Nephron progenitor cell (in vitro differentiated cells): Measurements from ENCODE around the gene PRKAA2.

ENCODE experiments used
- DNase-seq: peaks from one replicate; pipeline ENCODE4 v3.0.0; 2021
- H3K27ac Mint-ChIP-seq: 2 replicates; pipeline ENCODE4 v1.8.0; 2021; ENCODE audit warnings: mild to moderate bottlenecking, moderate library complexity, mixed read lengths
- H3K27me3 Mint-ChIP-seq: 2 replicates; pipeline ENCODE4 v1.8.0; 2021; ENCODE audit warnings: mild to moderate bottlenecking, low read depth, mixed read lengths; ENCODE audit not compliant: poor library complexity
- H3K36me3 Mint-ChIP-seq: 2 replicates; pipeline ENCODE4 v1.8.0; 2021; ENCODE audit warnings: low read depth, mixed read lengths
- H3K4me1 Mint-ChIP-seq: 2 replicates; pipeline ENCODE4 v1.8.0; 2021; ENCODE audit warnings: mixed read lengths
- H3K4me3 Mint-ChIP-seq: 2 replicates; pipeline ENCODE4 v1.8.0; 2021; ENCODE audit warnings: mild to moderate bottlenecking, moderate library complexity, mixed read lengths
- H3K9me3 Mint-ChIP-seq: 2 replicates; pipeline ENCODE4 v1.8.0; 2021; ENCODE audit warnings: mild to moderate bottlenecking, moderate library complexity, mixed read lengths
- CTCF ChIP-seq: fragments of 200-600 bp; sonication (generic); IDR thresholded peaks from 2 replicates; pipeline ENCODE4 v1.5.0; 2021; ENCODE audit warnings: antibody characterized with exemption

PRKAA2 gene

GRCh38 chr1:56638248-56638647 lies 6.9 kb upstream of the PRKAA2 start:
- H3K36me3 Mint-ChIP-seq: no peaks in the 10 kb centered on the region
- H3K27me3 Mint-ChIP-seq: peaks cover 4% of the 10 kb centered on the region
- H3K4me3 Mint-ChIP-seq: no peak overlapping the region
- H3K4me1 Mint-ChIP-seq: no peaks in the 10 kb centered on the region
- no peak overlapping the region for H3K27ac Mint-ChIP-seq
- H3K9me3 Mint-ChIP-seq: no peaks in the 10 kb centered on the region
- DNase-seq: no peak
- TF ChIP-seq CTCF: no peak

- Mint-ChIP-seq H3K9me3 (no peaks in the 10 kb centered on the region), H3K27me3 (peaks cover 4% of the 10 kb centered on the region), H3K4me1 (peaks cover 6% of the 10 kb centered on the region), H3K4me3 (no peak overlapping the region), H3K27ac (no peak overlapping the region), H3K36me3 (no peaks in the 10 kb centered on the region)
- DNase-seq: no peak
- TF ChIP-seq CTCF: no peak
Measured at GRCh38 chr1:56639211-56639610, 5.9 kb upstream of the PRKAA2 start.

GRCh38 chr1:56643661-56644060 lies 1.5 kb upstream of the PRKAA2 start:
- peaks cover 10% of the 10 kb centered on the region for H3K27me3 Mint-ChIP-seq
- TF ChIP-seq CTCF: no peak
- peaks cover 8% of the 10 kb centered on the region for H3K36me3 Mint-ChIP-seq
- no peak for DNase-seq
- peaks cover 25% of the 10 kb centered on the region for H3K4me1 Mint-ChIP-seq
- H3K4me3 Mint-ChIP-seq: peak overlapping the region; percentile 94
- peaks cover 2% of the 10 kb centered on the region for H3K9me3 Mint-ChIP-seq
- H3K27ac Mint-ChIP-seq: no peak overlapping the region

GRCh38 chr1:56644064-56644918 lies 823 bp upstream of the PRKAA2 start:
- TF ChIP-seq CTCF: no peak
- peak overlapping the region; percentile 94 for H3K4me3 Mint-ChIP-seq
- H3K9me3 Mint-ChIP-seq: peaks cover 8% of the 10 kb centered on the region
- peaks cover 10% of the 10 kb centered on the region for H3K27me3 Mint-ChIP-seq
- H3K4me1 Mint-ChIP-seq: peaks cover 25% of the 10 kb centered on the region
- H3K27ac Mint-ChIP-seq: no peak overlapping the region
- H3K36me3 Mint-ChIP-seq: peaks cover 14% of the 10 kb centered on the region
- DNase-seq: no peak

- peaks cover 10% of the 10 kb centered on the region for H3K27me3 Mint-ChIP-seq
- peak; percentile 10 for DNase-seq
Measured at GRCh38 chr1:56645677-56646305, 677 bp downstream of the PRKAA2 start.

More at GRCh38 chr1:56645677-56646305, 677 bp downstream of the PRKAA2 start:
- no peak for TF ChIP-seq CTCF
- Mint-ChIP-seq H3K27ac (no peak overlapping the region), H3K4me3 (peak overlapping the region; percentile 86), H3K9me3 (peaks cover 8% of the 10 kb centered on the region), H3K4me1 (peaks cover 25% of the 10 kb centered on the region), H3K36me3 (peaks cover 15% of the 10 kb centered on the region)
